Right lobe of liver (tissue), 6 donors: ENCODE results near the gene LPAR1. TPM values are rescaled to one million over a fixed set of nuclear protein-coding genes. Genes with fewer than 3 reads are reported as not detected.

Experiments
- ATAC-seq, 4 donors: fragments of 200-7000 bp; cut with Tn5 transposase; one replicate each; pipeline ENCODE4 v1.9.1; 2020; ENCODE audit warnings: mild to moderate bottlenecking in 4 of 4, moderate library complexity in 4 of 4
- DNase-seq, 3 donors: peaks; one replicate each; pipeline ENCODE4 v3.0.0-alpha.2; 2020
- H3K27ac ChIP-seq, 3 donors: fragments of 200-600 bp; one replicate each; pipeline ENCODE4 v1.8.0; 2022
- H3K27me3 ChIP-seq, 2 donors: fragments of 200-600 bp; one replicate each; pipeline ENCODE4 v1.8.0; 2022
- H3K36me3 ChIP-seq, 4 donors: fragments of 200-600 bp; sonication (generic) in 1 of 4; one replicate each; pipeline versions ENCODE4 v1.5.1 to v1.8.0; 2017 to 2022; ENCODE audit warnings: control low read depth in 1 of 4
- H3K4me1 ChIP-seq, 4 donors: fragments of 200-600 bp; sonication (generic) in 1 of 4; one replicate each; pipeline versions ENCODE4 v1.5.1 to v1.8.0; 2017 to 2022; ENCODE audit warnings: control low read depth in 1 of 4
- H3K4me3 ChIP-seq, 3 donors: fragments of 200-600 bp; one replicate each; pipeline ENCODE4 v1.8.0; 2022
- H3K9me3 ChIP-seq, 4 donors: fragments of 200-600 bp; sonication (generic) in 1 of 4; one replicate each; pipeline versions ENCODE4 v1.5.1 to v1.8.0; 2017 to 2022; ENCODE audit warnings: control low read depth in 1 of 4
- POLR2A ChIP-seq: fragments of 450-650 bp; IDR thresholded peaks from one replicate; pipeline ENCODE4 v1.6.1; 2017; ENCODE audit warnings: antibody characterized with exemption, mild to moderate bottlenecking
- WGBS: methylation state at CpG from one replicate; pipeline ENCODE4 v1.1.6; 2018; ENCODE audit warnings: low coverage, low lambda C conversion rate; ENCODE audit not compliant: insufficient coverage; ENCODE audit errors: missing lambda C conversion rate; 5-methylcytosine and 5-hydroxymethylcytosine counted together
- intact Hi-C, 2 donors: fragments of 100-400 bp; cut with DNase I; formaldehyde crosslinking; loops; one replicate each; pipeline versions ENCODE4 v1.11.2 to v1.14.1; 2022
- total RNA-seq, 6 experiments: library from RNA; depleted of rRNA in 2 of 6; stranded (reverse); fragments of >200 nt in 2 of 6; fragmentation: NEBNext Ultra II Directional in 3 of 6; extraction: Animal tissue kit (Norgen Biotek cat#: 25700) in 3 of 6; gene quantifications; one replicate each; pipeline versions ENCODE4 v1.1.0 to v1.2.4, GENCODE V29; 2016 to 2023
- TF ChIP-seq, protein P1 (sequence below), 4 donors: fragments of 200-600 bp in 3 of 4; fragments of 450-650 bp in 1 of 4; IDR thresholded peaks; one replicate each; pipeline versions ENCODE4 v1.5.1 to v1.8.0; 2016 to 2022; ENCODE audit warnings: antibody characterized with exemption in 4 of 4, mild to moderate bottlenecking in 2 of 4
- donor health status: DM: no; HTN: yes; CAD: no.
- donor health status: DM: no; HTN: no; CAD: no.
- donor health status: DM: no; HTN: no; CAD: no.
- donor health status: DM: no; HTN: yes; CAD: no.
- donor health status: DM: no; HTN: yes; CAD: no.

Gene LPAR1
- total RNA-seq, 6 experiments from 2014 or later, result 0.66 to 1.6 (median 1.2) TPM

GRCh38 chr9:110978516-110978915 lies 59.8 kb downstream of the LPAR1 start:
- no peak overlapping the region for H3K4me3 ChIP-seq
- H3K9me3 ChIP-seq, result no peaks in the 10 kb centered on the region
- no peaks in the 10 kb centered on the region for H3K36me3 ChIP-seq
- no peaks in the 10 kb centered on the region for H3K27me3 ChIP-seq
- TF ChIP-seq, protein P1, sequence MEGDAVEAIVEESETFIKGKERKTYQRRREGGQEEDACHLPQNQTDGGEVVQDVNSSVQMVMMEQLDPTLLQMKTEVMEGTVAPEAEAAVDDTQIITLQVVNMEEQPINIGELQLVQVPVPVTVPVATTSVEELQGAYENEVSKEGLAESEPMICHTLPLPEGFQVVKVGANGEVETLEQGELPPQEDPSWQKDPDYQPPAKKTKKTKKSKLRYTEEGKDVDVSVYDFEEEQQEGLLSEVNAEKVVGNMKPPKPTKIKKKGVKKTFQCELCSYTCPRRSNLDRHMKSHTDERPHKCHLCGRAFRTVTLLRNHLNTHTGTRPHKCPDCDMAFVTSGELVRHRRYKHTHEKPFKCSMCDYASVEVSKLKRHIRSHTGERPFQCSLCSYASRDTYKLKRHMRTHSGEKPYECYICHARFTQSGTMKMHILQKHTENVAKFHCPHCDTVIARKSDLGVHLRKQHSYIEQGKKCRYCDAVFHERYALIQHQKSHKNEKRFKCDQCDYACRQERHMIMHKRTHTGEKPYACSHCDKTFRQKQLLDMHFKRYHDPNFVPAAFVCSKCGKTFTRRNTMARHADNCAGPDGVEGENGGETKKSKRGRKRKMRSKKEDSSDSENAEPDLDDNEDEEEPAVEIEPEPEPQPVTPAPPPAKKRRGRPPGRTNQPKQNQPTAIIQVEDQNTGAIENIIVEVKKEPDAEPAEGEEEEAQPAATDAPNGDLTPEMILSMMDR (IDR thresholded peaks at IDR 0.05), result no peak
- no peak for TF ChIP-seq POLR2A
- intact Hi-C loops, result no loop called here
- DNase-seq (no peak), ATAC-seq (no peak)
- WGBS, result 71% methylated on average over 3 of the region's 3 CpGs
- no peak overlapping the region for H3K27ac ChIP-seq
- no peaks in the 10 kb centered on the region for H3K4me1 ChIP-seq

DNA sequence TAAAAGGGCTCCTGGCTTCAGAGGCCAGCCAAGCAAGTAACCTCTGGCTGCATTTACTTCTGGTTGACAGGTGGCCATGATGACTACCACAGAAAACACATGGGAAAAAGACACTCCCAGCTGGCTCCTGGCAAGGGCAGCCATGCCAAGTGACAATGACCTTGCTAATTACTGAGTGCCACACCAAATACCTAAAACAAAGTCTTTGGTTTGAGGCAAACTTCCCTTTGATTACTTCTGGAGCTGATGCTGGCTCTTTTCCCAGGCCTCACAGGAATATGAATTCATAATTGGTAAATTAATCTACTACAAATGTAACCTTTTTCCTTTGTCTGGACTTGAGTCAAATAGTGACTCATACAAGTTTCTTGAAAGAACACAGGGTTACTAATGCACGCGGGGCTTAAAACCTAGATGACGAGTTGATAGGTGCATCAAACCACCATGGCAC lies 61.0 kb downstream of the LPAR1 start:
- H3K9me3 ChIP-seq, result no peaks in the 10 kb centered on the region
- no peak for ATAC-seq
- no peaks in the 10 kb centered on the region for H3K27me3 ChIP-seq
- TF ChIP-seq, protein P1 (IDR thresholded peaks at IDR 0.05), result no peak
- no peak for TF ChIP-seq POLR2A
- no peaks in the 10 kb centered on the region for H3K4me1 ChIP-seq
- H3K4me3 ChIP-seq, result no peak overlapping the region
- DNase-seq, result no peak
- H3K27ac ChIP-seq, result no peak overlapping the region
- 59% methylated on average over 3 of the region's 3 CpGs for whole genome bisulfite sequencing
- intact Hi-C loops, result no loop called here
- no peaks in the 10 kb centered on the region for H3K36me3 ChIP-seq

DNA sequence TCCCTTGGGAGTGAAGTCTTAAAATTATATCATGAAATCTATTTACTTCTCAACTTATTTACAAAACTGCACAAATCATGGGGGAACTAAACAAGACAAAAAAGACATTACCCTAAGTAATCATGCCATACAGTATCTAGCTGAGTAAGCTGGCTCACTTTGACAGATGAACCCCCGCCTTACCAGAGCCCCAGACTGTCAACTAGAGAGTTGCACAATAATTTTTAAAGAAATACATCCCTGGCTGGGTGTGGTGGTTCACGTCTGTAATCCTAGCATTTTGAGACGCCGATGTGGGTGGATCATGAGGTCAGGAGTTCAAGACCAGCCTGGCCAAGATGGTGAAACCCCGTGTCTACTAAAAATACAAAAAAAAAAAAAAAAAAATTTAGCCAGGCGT lies 62.3 kb downstream of the LPAR1 start:
- WGBS, result 46% methylated on average over 6 of the region's 6 CpGs
- H3K4me1 ChIP-seq, result no peaks in the 10 kb centered on the region
- no peaks in the 10 kb centered on the region for H3K36me3 ChIP-seq
- H3K9me3 ChIP-seq, result no peaks in the 10 kb centered on the region
- no peak overlapping the region for H3K4me3 ChIP-seq
- no peak for DNase-seq
- no peak overlapping the region for H3K27ac ChIP-seq
- intact Hi-C loops, result no loop called here
- ATAC-seq, result peak in 1 of 4 donors; percentile 43
- no peak for TF ChIP-seq POLR2A
- TF ChIP-seq, protein P1 (IDR thresholded peaks at IDR 0.05), result no peak
- no peaks in the 10 kb centered on the region for H3K27me3 ChIP-seq

DNA sequence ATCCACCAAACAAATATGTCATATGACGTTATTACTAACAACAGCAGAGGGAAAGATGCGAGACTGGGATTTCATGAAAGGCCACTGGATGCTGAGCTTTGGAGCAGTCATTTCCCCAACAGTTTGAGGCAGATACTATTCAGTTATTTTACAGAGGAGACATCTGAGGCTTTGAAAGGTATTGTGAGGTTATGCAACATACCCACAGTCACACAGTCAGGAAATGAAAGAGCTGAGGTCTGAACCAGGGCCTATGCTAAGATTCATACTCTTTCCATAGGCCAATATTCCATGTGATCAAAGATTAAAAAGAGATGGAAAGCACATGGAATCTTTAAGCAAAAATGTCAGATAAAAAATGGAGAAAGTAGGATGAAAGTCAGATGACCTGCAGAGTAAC lies 63.0 kb downstream of the LPAR1 start:
- H3K4me1 ChIP-seq, result no peaks in the 10 kb centered on the region
- WGBS, result 77% methylated on average over 2 of the region's 2 CpGs
- H3K9me3 ChIP-seq, result no peaks in the 10 kb centered on the region
- no peak overlapping the region for H3K4me3 ChIP-seq
- no peak overlapping the region for H3K27ac ChIP-seq
- H3K36me3 ChIP-seq, result no peaks in the 10 kb centered on the region
- DNase-seq, result no peak
- no peaks in the 10 kb centered on the region for H3K27me3 ChIP-seq
- no peak for TF ChIP-seq POLR2A
- intact Hi-C loops, result no loop called here
- ATAC-seq, result no peak

- Histone ChIP-seq H3K4me3 (no peak overlapping the region), H3K27ac (no peak overlapping the region)
Observed at GRCh38 chr9:110971705-110972104, 66.6 kb downstream of the LPAR1 start.

More at GRCh38 chr9:110971705-110972104, 66.6 kb downstream of the LPAR1 start:
- DNase-seq (no peak), ATAC-seq (no peak)
- Histone ChIP-seq H3K9me3 (no peaks in the 10 kb centered on the region), H3K27me3 (no peaks in the 10 kb centered on the region), H3K4me1 (no peaks in the 10 kb centered on the region), H3K36me3 (no peaks in the 10 kb centered on the region)
- TF ChIP-seq POLR2A, result no peak
- TF ChIP-seq, protein P1 (IDR thresholded peaks at IDR 0.05), result no peak
- WGBS, result 67% methylated on average over 5 of the region's 5 CpGs
- intact Hi-C loops, result no loop called here
